SKM-1 treated with dmso at 0.1 percent for 144 hours (cell line): ENCODE data around the gene BID.

Experiments used
- DNase-seq: peaks from one replicate; lab custom pipeline; 2025; ENCODE audit not compliant: unreplicated experiment; lab: John Stamatoyannopoulos, UW

BID gene

DNA sequence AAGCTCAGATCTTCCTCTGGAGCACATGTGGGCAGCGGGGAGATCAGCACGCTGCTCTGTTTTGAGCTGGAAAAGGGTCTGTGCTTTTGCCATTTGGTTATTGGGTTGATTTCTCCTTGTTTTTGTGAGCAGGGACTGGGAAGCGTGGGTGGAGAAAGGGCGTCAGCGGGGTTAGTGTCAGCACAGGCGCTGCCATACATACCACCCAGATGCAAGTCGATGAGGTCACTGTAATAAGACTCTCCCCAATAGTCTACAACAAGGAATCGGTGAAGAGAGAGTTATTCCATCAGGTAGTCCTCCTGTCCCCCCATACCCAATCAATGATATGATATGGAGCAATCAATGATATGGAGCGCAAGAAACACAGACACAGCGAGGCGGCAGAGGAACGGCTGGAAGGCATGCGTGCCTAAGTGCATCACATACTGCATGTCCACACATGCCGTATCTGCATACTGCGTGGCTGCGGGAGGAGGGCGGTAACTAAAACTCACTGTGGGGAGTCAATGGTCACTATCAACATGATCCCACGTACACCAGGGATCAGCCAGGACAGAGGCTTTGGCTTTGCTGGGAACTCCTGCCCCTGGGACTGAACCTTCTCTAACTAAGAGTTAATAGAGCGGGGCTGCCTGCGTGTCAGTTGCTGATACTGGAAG is 29.5 kb upstream of the BID start:
- no peak for DNase-seq

GRCh38 chr22:17802822-17803221 is 28.6 kb upstream of the BID start:
- DNase-seq, result no peak

DNA sequence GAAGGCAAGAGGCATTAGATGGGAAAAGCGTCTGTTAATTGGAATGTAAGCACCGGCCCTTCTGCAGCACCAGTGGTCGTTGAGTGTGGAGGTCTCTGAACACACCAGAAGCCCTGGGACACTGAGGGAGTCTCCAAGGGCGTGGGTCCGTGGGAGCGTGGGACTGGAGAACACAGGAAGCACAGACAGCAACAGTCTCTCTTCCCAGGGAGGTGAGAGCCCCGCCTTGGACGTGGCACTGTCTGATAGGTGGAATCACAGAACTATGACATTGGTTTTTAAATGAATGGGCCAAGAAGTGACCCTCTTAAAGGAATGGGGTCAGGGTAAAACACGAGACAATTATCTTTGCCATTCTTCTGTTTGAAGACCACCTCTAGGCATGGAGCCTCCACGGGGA is 28.1 kb upstream of the BID start:
- DNase-seq, result no peak

DNA sequence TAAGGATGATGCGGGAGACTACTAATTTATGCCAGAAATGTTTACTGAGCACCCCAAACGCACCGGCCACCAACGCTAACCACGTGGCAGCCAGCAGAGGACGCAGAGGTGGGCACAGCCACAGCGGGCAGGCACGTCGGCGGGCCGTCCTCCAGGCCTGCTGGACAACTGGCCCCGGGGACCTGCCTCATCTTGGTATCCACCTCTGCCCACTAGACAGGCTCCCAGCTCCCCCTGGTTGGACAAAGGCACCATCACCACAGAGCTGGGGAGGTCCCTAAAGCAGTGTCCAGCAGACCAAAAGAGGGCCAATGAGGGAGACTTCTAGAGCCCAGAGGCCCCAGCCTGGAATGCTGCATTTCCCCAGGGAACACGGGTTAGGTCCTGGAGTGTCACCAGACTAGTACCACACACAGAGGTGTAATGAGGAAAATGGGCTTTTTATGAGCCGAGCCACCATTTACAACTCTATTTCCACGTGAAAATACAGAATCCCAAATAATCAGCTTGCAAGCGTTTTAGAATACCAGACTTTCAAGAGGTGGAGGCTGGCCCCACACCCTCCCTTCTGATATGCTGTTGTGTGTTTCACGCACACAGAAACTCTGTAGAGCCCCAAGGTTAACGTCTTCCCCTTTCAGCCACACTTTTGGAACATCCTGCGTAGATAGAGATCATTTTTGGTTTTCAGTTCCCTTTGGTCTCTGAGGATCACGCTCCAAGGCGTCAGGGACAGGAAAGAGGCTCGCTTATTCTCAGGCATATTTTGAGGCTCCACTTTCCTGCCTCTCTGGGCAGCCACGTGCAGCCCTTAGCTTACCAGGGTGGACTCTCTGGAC is 23.7 kb upstream of the BID start:
- DNase-seq, result peak; percentile 66

DNA sequence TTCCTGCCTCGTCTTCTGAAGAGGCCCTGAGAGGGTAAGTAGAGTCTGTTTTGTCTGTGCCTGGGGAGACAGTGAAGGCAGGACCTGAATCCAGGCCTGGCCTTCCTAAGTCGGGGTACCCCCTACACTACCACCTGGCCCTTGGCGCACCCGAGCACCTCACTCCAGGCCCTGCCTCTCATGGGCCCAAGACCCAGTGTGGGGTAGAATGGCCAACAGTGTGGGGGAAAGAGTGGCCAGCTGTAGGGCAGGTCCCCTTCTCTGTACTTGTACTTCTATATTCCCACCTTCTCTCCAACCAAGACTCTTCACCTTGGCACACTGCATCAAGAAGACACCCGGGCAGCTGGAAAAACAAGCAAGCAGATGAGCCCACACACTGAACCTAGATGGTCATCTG is 22.4 kb upstream of the BID start:
- DNase-seq, result no peak

DNA sequence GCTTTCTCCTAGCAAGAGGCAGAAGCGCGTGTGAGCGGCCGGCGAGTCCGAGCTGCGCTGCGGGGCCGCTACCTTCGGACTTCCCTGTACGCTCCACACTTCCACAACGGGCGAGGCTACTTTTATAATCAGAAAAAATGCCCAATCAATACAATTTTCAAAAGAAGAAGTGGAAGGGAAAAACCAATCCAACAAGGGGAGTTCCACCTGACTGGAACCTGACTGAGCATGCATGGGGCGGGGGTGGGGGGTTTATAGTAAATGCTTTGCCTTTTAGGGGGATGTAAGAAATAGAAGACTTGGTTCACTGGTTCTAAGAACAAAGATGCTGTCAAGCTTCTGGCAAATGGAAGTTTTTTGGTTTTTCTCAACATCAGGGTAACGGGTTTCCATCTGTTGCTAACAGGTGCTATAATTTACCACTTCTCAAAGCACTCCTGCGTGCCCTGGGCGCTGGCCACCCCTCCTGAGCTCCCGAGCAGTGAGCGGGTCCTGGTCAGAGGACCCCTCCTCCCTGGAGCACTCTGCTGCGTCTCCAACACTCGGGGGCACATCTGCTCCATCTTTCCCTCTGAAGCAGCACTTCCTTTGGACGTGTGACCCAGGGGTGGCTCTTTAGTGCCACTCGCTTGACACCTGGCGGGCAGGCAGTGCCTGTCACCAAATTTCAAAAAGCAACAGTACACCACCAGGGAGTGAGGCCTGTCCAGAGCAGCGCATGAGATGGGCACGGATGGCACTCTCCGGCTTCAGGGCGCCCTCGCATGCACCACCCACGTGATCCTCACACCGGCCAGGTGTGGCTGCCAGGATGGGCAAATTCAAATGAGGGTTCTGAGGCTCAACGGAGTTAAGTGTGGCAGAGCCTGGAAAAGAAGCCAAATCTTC is 21.6 kb upstream of the BID start:
- DNase-seq, result no peak

DNA sequence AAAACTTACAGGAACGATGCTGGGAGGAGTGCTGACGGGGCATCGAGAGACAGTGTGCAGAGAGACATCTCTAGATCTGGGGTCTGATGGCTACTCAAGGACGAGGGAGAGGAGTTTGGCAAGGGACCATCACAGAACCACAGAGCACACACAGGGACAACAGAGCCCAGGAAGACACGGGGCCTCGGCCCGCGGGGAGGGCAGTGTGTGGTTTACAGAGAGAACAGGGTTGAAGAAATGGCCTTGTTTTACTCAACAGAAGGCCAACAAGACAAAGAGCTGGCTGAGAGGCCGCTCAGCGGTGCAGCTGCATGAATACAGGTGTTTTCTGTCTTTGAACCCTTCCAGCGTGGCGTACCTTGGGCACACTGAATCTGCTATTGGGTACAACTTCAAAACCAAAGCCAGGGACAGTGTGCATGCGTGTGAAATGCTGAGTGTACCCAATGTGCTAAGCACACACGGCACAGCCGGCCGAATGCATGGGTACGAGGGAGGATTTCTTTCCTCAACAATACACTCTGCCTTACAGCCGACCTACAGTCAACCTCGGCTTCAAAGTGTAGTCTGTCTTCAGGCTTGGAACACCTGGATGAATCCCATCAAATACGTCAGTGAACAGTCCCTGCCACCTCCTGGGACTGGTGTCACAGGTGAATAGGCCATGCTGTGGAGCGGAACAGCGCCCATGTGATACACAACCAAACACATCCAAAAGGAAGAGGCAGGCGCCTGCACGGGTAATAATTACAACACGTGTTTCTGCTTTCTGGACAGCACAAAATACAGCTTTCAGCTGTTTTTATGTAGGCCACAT is 20.7 kb upstream of the BID start:
- DNase-seq, result no peak

GRCh38 chr22:17792854-17793434 is 18.7 kb upstream of the BID start:
- no peak for DNase-seq

DNA sequence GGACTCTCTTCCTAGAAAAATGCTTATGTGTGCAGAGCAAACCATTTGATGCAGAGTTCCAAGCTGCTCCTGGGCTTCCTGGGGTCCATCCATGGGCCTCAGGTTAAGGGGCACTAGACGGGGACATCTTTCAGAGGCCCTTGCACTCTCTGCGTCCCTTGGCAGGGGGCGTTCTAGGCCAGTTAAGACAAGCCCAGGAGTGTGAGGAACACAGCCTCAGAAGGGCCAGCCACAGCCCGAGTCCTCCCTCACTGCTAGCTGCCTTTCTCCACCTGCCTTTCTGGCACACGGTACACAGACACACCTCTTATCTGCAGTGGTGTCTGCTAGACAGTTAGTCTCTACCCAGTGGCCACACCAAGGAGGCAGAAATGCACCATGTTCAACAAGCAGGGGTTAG is 18.0 kb upstream of the BID start:
- DNase-seq, result no peak

GRCh38 chr22:17791196-17791595 is 16.9 kb upstream of the BID start:
- DNase-seq, result no peak

DNA sequence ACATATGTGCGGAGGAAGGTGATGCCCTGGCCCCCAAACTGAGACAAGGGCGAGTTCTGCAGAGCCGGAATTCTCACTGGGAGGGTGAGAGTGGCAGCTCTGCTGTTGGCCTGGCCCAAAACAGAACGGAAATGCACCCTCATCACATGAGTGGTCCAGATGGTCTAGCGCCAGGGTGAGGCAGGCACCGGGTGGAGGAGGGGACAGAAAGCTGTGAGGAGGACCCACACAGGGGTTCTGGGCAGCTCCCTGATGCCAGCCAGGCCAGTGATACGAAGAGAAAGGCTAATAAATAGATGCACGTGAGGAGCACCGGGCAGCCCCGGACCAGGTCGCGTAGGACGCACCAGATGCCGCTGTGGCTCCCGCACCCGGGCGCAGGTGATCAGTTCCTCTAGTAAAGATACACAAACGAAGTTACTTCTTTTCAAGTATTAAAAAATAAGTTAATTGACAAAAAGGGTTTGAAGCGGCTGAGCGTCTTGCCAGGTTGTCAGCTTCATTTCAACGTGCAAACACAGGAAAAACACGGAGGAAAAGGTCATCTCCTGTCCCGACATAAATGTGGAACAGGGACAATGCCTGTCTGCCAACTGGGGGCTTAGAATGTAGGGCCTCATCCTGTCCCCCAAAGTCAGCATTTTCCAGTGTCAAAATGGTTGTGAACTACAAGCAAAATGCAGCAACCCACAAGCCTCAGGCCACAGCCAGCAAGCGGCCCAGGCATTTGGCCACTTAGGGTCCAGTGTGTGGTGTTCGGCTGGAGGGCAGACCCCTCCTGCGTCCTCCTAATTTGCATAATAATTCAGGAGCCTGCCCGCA is 15.3 kb upstream of the BID start:
- no peak for DNase-seq

DNA sequence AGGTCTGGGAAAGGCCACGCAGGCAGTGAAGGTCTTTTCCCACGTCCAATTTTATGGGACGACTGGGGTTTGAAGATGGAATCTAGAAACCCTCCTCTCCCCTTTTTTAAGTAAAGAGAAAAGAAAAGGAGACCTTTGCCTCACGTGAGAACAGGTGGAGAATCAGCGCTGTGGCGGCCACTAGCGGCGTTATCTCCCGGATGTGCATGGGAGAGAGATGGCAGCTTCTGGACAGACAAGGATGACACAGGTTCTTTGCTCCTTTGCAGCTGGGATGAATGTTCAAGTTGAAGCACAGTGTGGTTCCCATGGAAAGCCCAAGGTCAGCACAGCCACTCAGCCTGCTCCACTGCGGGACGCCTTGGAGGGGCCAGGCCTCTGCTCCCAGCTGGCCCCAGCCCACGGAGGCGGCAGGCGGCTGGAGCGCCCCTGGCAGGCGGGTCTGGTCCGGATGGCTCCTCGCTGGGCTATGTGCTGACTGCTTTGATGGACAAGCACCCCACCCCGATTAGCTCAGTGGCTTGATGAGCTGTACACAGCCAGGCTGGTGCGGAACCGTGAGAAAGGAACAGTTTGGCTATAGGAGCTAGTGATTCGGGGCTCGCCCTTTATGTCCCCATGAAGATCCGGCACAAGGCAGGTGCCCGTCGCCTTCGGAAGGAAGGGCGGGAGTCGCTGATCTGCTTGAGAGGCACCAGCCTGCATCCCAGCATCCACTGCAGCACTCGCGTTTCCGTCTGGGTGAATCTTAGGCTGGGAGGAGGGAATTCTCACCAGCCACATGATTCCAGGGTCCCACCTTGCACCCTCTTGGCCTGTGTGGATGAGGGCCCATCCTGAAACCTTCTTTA is 14.5 kb upstream of the BID start:
- no peak for DNase-seq

DNA sequence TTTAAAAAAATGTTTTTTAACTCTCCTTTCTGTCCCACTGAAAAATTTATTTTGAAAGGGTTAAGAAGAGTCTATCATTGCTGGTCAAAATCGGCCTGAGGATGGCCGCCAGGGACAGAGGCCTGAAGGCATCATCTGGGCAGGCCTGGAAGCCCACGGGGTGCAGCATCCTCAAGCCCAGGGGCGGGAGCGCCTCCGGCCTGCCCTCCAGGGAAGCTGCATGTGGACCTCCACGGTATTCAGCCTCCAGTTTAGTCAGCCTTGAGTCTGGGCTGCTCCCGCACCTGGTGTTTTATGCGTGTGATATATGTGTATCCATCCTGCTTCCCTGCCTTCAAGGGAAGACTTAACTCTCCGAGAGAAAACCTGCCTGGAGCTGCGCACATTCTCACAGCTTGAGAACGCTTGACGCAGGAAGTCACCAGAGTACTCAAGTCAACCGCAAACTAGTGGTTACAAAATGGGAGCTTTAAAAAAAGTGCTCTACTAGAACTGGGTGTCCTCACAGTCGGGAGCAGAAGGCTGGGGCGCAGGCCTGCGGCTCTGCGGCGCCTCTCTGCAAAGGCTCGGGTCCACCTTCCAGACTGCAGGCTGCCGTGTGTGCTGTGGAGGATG is 13.6 kb upstream of the BID start:
- DNase-seq, result no peak

DNA sequence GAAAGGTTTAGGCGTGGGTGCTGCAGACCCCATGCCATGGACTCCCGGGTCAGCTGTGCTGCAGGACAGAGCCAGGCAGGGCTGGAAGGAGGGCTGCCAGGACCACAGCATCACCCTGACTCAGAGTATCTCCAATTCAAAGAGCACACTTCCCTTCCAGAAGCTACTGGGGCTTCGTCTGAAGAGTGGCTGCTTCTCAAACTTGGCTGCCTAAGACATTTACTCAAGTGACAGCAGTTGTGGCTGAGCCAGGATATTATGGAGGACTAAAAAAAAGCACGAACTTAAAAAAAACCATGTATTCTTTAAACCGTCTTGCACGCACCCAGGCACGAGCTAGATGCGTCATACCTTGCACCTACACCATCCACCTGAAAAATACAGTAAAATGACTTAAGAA is 13.0 kb upstream of the BID start:
- DNase-seq, result no peak

- peak; percentile 26 for DNase-seq
Observed at GRCh38 chr22:17786435-17787161, 12.3 kb upstream of the BID start.

- peak; percentile 48 for DNase-seq
Observed at GRCh38 chr22:17785185-17786184, 11.2 kb upstream of the BID start.
